ENCODE measurements around the gene MRPS7. TPM values are rescaled to one million over a fixed set of nuclear protein-coding genes. Genes with fewer than 3 reads are reported as not detected.
A peak's percentile ranks its signal among the peaks of the same experiment; 100 is the strongest.

MRPS7 gene
- total and polyA plus RNA-seq, 2 donors (not counting 1 experiment from before 2014, with no cell fraction given), result 25.1 to 42.6 TPM

DNA sequence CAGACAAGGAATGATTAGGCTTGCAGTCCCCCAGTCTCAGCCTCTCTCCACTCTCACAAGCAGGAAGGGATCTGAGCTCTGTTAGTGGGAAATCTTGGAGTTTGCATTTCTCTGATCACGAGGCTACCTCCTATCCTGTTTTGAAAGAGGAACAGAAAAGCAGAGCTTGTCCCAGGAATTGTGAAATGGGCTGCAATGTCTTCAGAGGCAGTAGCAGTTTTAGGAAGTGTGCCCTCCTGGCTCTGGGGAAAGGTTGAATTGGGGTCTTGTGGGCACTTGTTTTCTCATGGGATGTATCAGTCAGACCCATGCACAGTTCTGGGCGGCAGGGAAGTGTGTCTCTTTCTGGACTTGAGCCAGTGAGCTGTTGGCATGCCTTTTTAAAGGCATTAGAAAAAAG is 33.4 kb upstream of the MRPS7 start:
- intact Hi-C loops (cut with micrococcal nuclease), result no loop called here
- DNase-seq, result no peak
- POLR2A ChIA-PET, result no interaction called here
- H3K27me3 Mint-ChIP-seq, result no peaks in the 10 kb centered on the region
- H3K4me3 ChIP-seq (ENCODE audit: control extremely low read depth in 1 of 5, extremely low read depth in 1 of 5, insufficient read depth in 1 of 5, low read depth in 2 of 5, low read length in 4 of 5), result no peak overlapping the region
- TF ChIP-seq, protein P1, sequence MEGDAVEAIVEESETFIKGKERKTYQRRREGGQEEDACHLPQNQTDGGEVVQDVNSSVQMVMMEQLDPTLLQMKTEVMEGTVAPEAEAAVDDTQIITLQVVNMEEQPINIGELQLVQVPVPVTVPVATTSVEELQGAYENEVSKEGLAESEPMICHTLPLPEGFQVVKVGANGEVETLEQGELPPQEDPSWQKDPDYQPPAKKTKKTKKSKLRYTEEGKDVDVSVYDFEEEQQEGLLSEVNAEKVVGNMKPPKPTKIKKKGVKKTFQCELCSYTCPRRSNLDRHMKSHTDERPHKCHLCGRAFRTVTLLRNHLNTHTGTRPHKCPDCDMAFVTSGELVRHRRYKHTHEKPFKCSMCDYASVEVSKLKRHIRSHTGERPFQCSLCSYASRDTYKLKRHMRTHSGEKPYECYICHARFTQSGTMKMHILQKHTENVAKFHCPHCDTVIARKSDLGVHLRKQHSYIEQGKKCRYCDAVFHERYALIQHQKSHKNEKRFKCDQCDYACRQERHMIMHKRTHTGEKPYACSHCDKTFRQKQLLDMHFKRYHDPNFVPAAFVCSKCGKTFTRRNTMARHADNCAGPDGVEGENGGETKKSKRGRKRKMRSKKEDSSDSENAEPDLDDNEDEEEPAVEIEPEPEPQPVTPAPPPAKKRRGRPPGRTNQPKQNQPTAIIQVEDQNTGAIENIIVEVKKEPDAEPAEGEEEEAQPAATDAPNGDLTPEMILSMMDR (IDR thresholded peaks at IDR 0.05), result no peak
- TF ChIP-seq EZH2 (IDR thresholded peaks at IDR 0.05; ENCODE audit: borderline replicate concordance, insufficient read depth, low read depth, low read length, poor library complexity, severe bottlenecking), result no peak
- no peaks in the 10 kb centered on the region for H3K9me3 Mint-ChIP-seq (ENCODE audit: insufficient read depth)
- H3K27ac ChIP-seq (ENCODE audit: low read length in 2 of 2), result no peak overlapping the region
- no peak for ATAC-seq (ENCODE audit: low read depth)
- no peak overlapping the region for H3K4me2 ChIP-seq (replicated peaks; ENCODE audit: low read depth, low read length, poor library complexity, severe bottlenecking)
- peak overlapping the region; percentile 53 for H3K27ac Mint-ChIP-seq
- no peak overlapping the region for H2AFZ ChIP-seq (ENCODE audit: insufficient read depth, low read depth, low read length, poor library complexity, severe bottlenecking)
- no peaks in the 10 kb centered on the region for H3K4me1 ChIP-seq (ENCODE audit: control insufficient read depth in 2 of 2, insufficient read depth in 2 of 2, low read length in 2 of 2)
- H3K27me3 ChIP-seq (replicated peaks in 1 of 4; ENCODE audit: control extremely low read depth in 1 of 4, control insufficient read depth in 3 of 4, insufficient read depth in 4 of 4, low read length in 3 of 4), result no peaks in the 10 kb centered on the region
- H3K9ac ChIP-seq (ENCODE audit: low read length), result no peak overlapping the region
- no peaks in the 10 kb centered on the region for H4K20me1 ChIP-seq (ENCODE audit: control insufficient read depth, insufficient read depth, low read length, poor library complexity, severe bottlenecking)
- no peak overlapping the region for H3K4me3 Mint-ChIP-seq
- peaks cover 2% of the 10 kb centered on the region for H3K79me2 ChIP-seq (ENCODE audit: control insufficient read depth, insufficient read depth, low read length)
- 90% methylated on average over 1 of the region's 2 CpGs for WGBS (ENCODE audit: insufficient coverage)
- no peaks in the 10 kb centered on the region for H3K9me3 ChIP-seq (ENCODE audit: control extremely low read depth in 1 of 3, control insufficient read depth in 2 of 3, insufficient read depth in 1 of 3, low read length in 2 of 3)
- no peaks in the 10 kb centered on the region for H3K4me1 Mint-ChIP-seq
- CTCF ChIA-PET, result interaction anchor here (3.9 kb wide), 2 partner anchors 11 to 115 kb away, joined by 14 to 22 read pairs; no protein-coding TSS in a partner anchor
- H3K36me3 ChIP-seq (replicated peaks in 1 of 2; ENCODE audit: control extremely low read depth in 1 of 2, control insufficient read depth in 1 of 2, extremely low read depth in 1 of 2, insufficient read depth in 2 of 2, low read length in 1 of 2), result peaks cover 6 to 74% of the 10 kb centered on the region in 2 experiments

GRCh38 chr17:75228847-75229246 is 32.8 kb upstream of the MRPS7 start:
- H3K4me3 ChIP-seq (ENCODE audit: control extremely low read depth in 1 of 5, extremely low read depth in 1 of 5, insufficient read depth in 1 of 5, low read depth in 2 of 5, low read length in 4 of 5), result no peak overlapping the region
- no peak overlapping the region for H3K4me2 ChIP-seq (replicated peaks; ENCODE audit: low read depth, low read length, poor library complexity, severe bottlenecking)
- H2AFZ ChIP-seq (ENCODE audit: insufficient read depth, low read depth, low read length, poor library complexity, severe bottlenecking), result no peak overlapping the region
- no peak overlapping the region for H3K4me3 Mint-ChIP-seq
- ATAC-seq (ENCODE audit: low read depth) (no peak), DNase-seq (no peak)
- H3K4me1 ChIP-seq (ENCODE audit: control insufficient read depth in 2 of 2, insufficient read depth in 2 of 2, low read length in 2 of 2), result no peaks in the 10 kb centered on the region
- peaks cover 6 to 72% of the 10 kb centered on the region in 2 experiments for H3K36me3 ChIP-seq (replicated peaks in 1 of 2; ENCODE audit: control extremely low read depth in 1 of 2, control insufficient read depth in 1 of 2, extremely low read depth in 1 of 2, insufficient read depth in 2 of 2, low read length in 1 of 2)
- WGBS (ENCODE audit: insufficient coverage), result 83% methylated on average over 3 of the region's 4 CpGs
- TF ChIP-seq EZH2 (IDR thresholded peaks at IDR 0.05; ENCODE audit: borderline replicate concordance, insufficient read depth, low read depth, low read length, poor library complexity, severe bottlenecking), result no peak
- TF ChIP-seq, protein P1 (IDR thresholded peaks at IDR 0.05), result no peak
- no peaks in the 10 kb centered on the region for H4K20me1 ChIP-seq (ENCODE audit: control insufficient read depth, insufficient read depth, low read length, poor library complexity, severe bottlenecking)
- no peak overlapping the region for H3K27ac Mint-ChIP-seq
- peaks cover 2% of the 10 kb centered on the region for H3K79me2 ChIP-seq (ENCODE audit: control insufficient read depth, insufficient read depth, low read length)
- no peaks in the 10 kb centered on the region for H3K9me3 ChIP-seq (ENCODE audit: control extremely low read depth in 1 of 3, control insufficient read depth in 2 of 3, insufficient read depth in 1 of 3, low read length in 2 of 3)
- no peaks in the 10 kb centered on the region for H3K4me1 Mint-ChIP-seq
- no peaks in the 10 kb centered on the region for H3K27me3 ChIP-seq (replicated peaks in 1 of 4; ENCODE audit: control extremely low read depth in 1 of 4, control insufficient read depth in 3 of 4, insufficient read depth in 4 of 4, low read length in 3 of 4)
- H3K9me3 Mint-ChIP-seq (ENCODE audit: insufficient read depth), result no peaks in the 10 kb centered on the region
- CTCF ChIA-PET, result interaction anchor here (3.9 kb wide), 2 partner anchors 11 to 115 kb away, joined by 14 to 22 read pairs; no protein-coding TSS in a partner anchor
- H3K9ac ChIP-seq (ENCODE audit: low read length), result no peak overlapping the region
- POLR2A ChIA-PET, result no interaction called here
- H3K27ac ChIP-seq (ENCODE audit: low read length in 2 of 2), result no peak overlapping the region
- intact Hi-C loops (cut with micrococcal nuclease), result no loop called here
- H3K27me3 Mint-ChIP-seq, result no peaks in the 10 kb centered on the region
